ENCODE results near the gene MAPK9.

MAPK9 gene

DNA sequence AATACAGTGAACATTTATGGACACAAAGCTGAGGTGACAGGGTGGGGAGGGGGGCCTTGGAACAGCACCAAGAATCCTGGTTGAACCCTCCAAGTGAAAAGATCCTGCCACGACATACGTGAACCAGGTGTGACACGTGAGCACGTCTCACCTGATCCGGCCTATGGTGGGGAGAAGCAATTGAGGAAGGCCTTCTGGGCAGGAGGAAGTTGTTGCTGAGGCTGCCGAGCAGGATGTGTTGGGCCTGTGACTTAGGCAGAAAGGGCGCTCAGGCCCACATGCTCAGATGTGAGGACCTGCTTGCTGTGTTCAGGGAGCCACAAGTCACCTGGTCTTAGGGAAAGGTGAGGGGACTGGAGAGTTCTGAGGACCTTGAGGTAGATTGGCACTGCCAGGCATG is 2.5 kb upstream of the MAPK9 start:
- no peak overlapping the region for H3K4me3 ChIP-seq (ENCODE audit: extremely low read depth, insufficient read depth, low read length, poor library complexity, severe bottlenecking)
- no peaks in the 10 kb centered on the region for H3K4me1 ChIP-seq (ENCODE audit: control insufficient read depth, insufficient read depth, low read length, poor library complexity, severe bottlenecking)
- H3K27ac ChIP-seq (ENCODE audit: low read depth, low read length, severe bottlenecking): no peak overlapping the region
- WGBS, 2 experiments (ENCODE audit: insufficient coverage in 2 of 2): 95 to 96% methylated on average over 4 to 7 of the region's 7 CpGs
- no peaks in the 10 kb centered on the region for H3K9me3 ChIP-seq (ENCODE audit: control insufficient read depth, low read length)
- peaks cover 3% of the 10 kb centered on the region for H3K36me3 ChIP-seq (ENCODE audit: control insufficient read depth, insufficient read depth, low read length)

DNA sequence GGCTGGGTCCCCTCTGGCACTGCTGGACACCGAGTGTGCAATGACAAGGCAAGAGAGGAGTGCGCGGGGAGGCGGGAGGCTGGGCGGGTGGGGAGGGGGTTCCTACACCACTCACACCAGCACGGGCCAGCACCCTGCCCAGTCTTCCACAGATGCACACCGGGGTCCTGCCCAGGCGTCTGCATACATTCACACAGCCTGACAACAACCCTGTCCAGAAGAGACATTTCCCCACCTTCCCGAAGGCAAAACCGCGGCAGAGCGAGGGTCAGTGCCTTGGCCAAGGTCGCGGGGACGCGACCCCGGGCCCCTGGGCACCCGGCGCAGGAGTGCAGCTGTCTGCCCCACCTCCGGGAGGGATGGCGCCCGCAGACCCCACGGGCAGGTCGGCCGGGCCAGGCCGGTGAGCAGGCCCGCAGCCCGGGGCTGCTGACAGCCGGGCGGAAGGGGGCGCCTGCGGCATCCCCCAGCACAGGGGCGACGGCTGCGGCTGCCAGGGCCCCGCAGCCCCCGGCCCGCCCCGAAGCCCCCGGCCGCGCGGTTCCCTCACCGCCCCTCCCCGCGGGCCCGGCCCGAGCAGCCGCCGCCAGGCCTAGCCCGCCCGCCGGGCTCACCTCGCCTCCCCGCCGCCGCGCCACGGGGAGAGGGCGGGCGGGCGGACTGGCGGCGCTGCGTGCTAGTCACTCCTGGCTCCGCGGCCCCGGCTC is 496 bp downstream of the MAPK9 start:
- Histone ChIP-seq H3K4me1 (ENCODE audit: control insufficient read depth, insufficient read depth, low read length, poor library complexity, severe bottlenecking) (no peaks in the 10 kb centered on the region), H3K4me3 (ENCODE audit: extremely low read depth, insufficient read depth, low read length, poor library complexity, severe bottlenecking) (peak overlapping the region; percentile 59), H3K36me3 (ENCODE audit: control insufficient read depth, insufficient read depth, low read length) (peaks cover 25% of the 10 kb centered on the region), H3K9me3 (ENCODE audit: control insufficient read depth, low read length) (no peaks in the 10 kb centered on the region), H3K27ac (ENCODE audit: low read depth, low read length, severe bottlenecking) (peak overlapping the region; percentile 41)
- WGBS, 2 experiments (ENCODE audit: insufficient coverage in 2 of 2): 0 to 1% methylated on average over 23 to 34 of the region's 68 CpGs

DNA sequence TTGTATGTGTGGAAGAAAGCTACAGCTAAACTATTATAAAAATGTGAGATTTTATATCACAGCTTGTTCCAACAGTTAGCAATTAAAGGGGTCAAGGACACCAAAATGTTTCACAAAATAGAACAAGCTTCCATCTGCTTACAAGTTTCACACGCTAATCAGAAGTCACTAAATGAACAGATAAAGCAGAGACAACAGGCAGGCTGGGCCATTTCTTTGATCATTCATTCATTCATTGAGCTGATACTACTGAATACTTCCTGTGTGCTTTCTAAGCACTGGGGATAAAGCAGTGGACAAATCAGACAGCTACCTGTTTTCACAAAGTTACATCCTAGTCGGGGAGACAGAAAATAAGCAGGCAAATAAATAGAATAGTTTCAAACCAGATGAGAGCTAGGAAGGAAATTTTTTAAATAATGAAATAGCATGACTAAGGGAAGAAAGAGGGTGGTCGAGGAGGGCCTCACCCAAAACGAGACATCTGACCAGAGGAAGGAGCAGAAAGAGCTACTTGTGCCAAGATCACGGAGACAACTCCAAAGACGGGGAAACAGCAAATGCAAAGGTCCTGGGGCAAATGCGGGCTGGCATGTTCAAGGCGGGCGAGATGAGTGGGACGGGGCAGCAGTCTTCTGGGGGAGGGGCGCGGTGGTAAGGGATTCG is 1.2 kb downstream of the MAPK9 start:
- Histone ChIP-seq H3K9me3 (ENCODE audit: control insufficient read depth, low read length) (no peaks in the 10 kb centered on the region), H3K36me3 (ENCODE audit: control insufficient read depth, insufficient read depth, low read length) (peaks cover 27% of the 10 kb centered on the region), H3K27ac (ENCODE audit: low read depth, low read length, severe bottlenecking) (no peak overlapping the region), H3K4me3 (ENCODE audit: extremely low read depth, insufficient read depth, low read length, poor library complexity, severe bottlenecking) (peak overlapping the region; percentile 59), H3K4me1 (ENCODE audit: control insufficient read depth, insufficient read depth, low read length, poor library complexity, severe bottlenecking) (no peaks in the 10 kb centered on the region)
- WGBS, 2 experiments (ENCODE audit: insufficient coverage in 2 of 2): 34 to 36% methylated on average over 9 to 10 of the region's 13 CpGs

DNA sequence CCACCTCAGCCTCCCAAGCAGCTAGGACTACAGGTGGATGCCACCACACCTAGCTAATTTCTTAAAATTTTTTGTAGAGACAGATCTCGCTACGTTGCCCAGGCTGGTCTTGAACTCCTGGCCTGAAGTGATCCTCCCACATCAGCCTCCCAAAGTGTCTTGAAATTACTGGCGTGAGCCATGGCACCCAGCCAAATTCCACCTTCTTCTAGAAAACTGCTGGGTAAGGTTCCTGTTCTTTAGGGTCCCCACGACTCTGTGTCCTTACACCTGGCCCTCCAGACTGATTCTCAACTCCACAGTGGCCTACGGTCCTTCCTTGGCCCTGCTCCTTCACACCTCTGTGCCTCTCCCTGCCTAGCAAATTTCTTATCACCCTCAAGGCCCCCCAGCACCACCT is 1.9 kb downstream of the MAPK9 start:
- H3K27ac ChIP-seq (ENCODE audit: low read depth, low read length, severe bottlenecking): no peak overlapping the region
- H3K4me3 ChIP-seq (ENCODE audit: extremely low read depth, insufficient read depth, low read length, poor library complexity, severe bottlenecking): no peak overlapping the region
- 84 to 95% methylated on average over 4 to 5 of the region's 5 CpGs for WGBS, 2 experiments (ENCODE audit: insufficient coverage in 2 of 2)
- H3K9me3 ChIP-seq (ENCODE audit: control insufficient read depth, low read length): no peaks in the 10 kb centered on the region
- H3K4me1 ChIP-seq (ENCODE audit: control insufficient read depth, insufficient read depth, low read length, poor library complexity, severe bottlenecking): no peaks in the 10 kb centered on the region
- peaks cover 30% of the 10 kb centered on the region for H3K36me3 ChIP-seq (ENCODE audit: control insufficient read depth, insufficient read depth, low read length)

DNA sequence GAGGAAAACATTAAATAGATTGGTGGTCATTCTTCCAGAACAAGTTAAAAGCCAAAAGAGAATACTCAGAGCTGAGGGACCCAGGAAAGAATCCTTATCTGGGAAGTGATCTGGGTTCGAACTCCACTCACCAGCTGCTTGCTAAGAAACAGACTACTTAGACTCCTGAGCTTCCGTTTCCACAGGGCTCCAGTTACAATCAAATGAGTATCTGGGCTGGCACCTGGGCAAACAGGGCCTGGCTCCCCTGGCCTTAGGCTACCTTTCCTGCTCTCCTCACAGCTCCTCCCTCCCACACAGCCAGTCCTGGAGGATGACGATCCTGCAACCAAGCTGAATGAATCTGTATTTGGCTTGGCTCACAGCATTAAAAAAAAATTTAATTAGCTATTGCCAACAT is 2.5 kb downstream of the MAPK9 start:
- no peak overlapping the region for H3K4me3 ChIP-seq (ENCODE audit: extremely low read depth, insufficient read depth, low read length, poor library complexity, severe bottlenecking)
- H3K4me1 ChIP-seq (ENCODE audit: control insufficient read depth, insufficient read depth, low read length, poor library complexity, severe bottlenecking): no peaks in the 10 kb centered on the region
- no peak overlapping the region for H3K27ac ChIP-seq (ENCODE audit: low read depth, low read length, severe bottlenecking)
- 72 to 80% methylated on average over 2 to 3 of the region's 3 CpGs for WGBS, 2 experiments (ENCODE audit: insufficient coverage in 2 of 2)
- no peaks in the 10 kb centered on the region for H3K9me3 ChIP-seq (ENCODE audit: control insufficient read depth, low read length)
- H3K36me3 ChIP-seq (ENCODE audit: control insufficient read depth, insufficient read depth, low read length): peaks cover 34% of the 10 kb centered on the region

DNA sequence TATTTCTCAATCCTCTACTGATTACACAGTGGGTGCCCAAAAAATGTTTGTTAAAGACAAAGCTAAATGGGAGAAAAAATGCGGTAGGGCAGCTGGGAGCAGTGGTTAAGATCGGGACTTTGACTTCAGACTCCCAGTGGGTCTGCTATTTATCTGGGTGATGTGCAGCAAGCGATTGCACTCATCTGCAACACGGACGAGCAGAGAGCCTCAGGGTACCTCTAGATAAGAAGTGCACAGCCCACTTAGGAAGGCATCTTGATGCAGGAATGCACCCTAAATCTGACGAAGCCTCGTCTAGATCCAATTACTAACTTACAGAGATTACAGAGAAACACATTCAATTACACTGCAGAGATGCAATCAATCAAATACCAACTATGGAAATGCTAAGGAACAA is 4.0 kb downstream of the MAPK9 start:
- Histone ChIP-seq H3K4me1 (ENCODE audit: control insufficient read depth, insufficient read depth, low read length, poor library complexity, severe bottlenecking) (no peaks in the 10 kb centered on the region), H3K4me3 (ENCODE audit: extremely low read depth, insufficient read depth, low read length, poor library complexity, severe bottlenecking) (no peak overlapping the region), H3K27ac (ENCODE audit: low read depth, low read length, severe bottlenecking) (no peak overlapping the region), H3K36me3 (ENCODE audit: control insufficient read depth, insufficient read depth, low read length) (peaks cover 47% of the 10 kb centered on the region), H3K9me3 (ENCODE audit: control insufficient read depth, low read length) (no peaks in the 10 kb centered on the region)
- 81 to 90% methylated on average over 6 of the region's 7 CpGs for WGBS, 2 experiments (ENCODE audit: insufficient coverage in 2 of 2)

DNA sequence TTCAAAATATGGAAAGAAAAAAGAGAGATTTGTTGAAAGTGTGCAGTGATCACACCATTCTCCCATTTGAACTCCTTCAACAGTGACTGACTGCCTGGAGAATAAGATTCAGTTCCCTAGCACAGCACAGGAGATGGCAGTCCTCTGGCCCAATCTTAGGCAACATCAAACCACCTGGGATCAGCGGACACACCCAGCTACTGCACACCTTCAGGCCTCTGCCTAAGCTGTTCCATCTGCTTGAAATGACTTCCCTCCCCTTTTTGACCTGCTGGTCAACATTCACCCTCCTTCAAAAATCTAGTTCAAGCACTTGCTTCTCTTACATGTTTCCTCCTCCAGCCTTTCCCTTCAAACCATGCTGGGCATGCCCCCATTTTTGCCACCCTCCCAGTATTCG is 4.5 kb downstream of the MAPK9 start:
- no peaks in the 10 kb centered on the region for H3K9me3 ChIP-seq (ENCODE audit: control insufficient read depth, low read length)
- no peaks in the 10 kb centered on the region for H3K4me1 ChIP-seq (ENCODE audit: control insufficient read depth, insufficient read depth, low read length, poor library complexity, severe bottlenecking)
- H3K27ac ChIP-seq (ENCODE audit: low read depth, low read length, severe bottlenecking): no peak overlapping the region
- no peak overlapping the region for H3K4me3 ChIP-seq (ENCODE audit: extremely low read depth, insufficient read depth, low read length, poor library complexity, severe bottlenecking)
- peaks cover 51% of the 10 kb centered on the region for H3K36me3 ChIP-seq (ENCODE audit: control insufficient read depth, insufficient read depth, low read length)
- 92 to 94% methylated on average over 2 of the region's 2 CpGs for WGBS, 2 experiments (ENCODE audit: insufficient coverage in 2 of 2)

DNA sequence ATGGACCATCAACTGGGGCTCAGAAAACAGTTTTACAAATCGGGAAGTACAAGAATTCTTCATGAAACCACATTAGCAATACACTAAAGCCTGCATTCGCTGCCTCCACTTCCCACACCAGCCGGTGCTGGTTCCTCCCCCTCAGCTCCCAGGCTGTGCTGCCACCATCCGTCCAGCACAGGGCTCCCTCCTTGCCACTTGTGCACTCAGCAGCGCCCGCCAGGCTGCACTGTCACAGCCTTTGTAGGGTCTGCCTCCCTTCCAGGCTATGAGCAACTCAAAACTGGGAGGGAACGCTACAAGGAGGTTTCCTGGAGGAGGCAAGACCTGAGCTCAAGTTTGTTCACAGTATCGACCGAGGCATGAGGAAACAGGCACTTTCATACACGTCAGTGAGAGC is 7.7 kb downstream of the MAPK9 start:
- no peak overlapping the region for H3K4me3 ChIP-seq (ENCODE audit: extremely low read depth, insufficient read depth, low read length, poor library complexity, severe bottlenecking)
- H3K9me3 ChIP-seq (ENCODE audit: control insufficient read depth, low read length): no peaks in the 10 kb centered on the region
- peaks cover 79% of the 10 kb centered on the region for H3K36me3 ChIP-seq (ENCODE audit: control insufficient read depth, insufficient read depth, low read length)
- H3K27ac ChIP-seq (ENCODE audit: low read depth, low read length, severe bottlenecking): no peak overlapping the region
- 79 to 88% methylated on average over 7 to 9 of the region's 10 CpGs for WGBS, 2 experiments (ENCODE audit: insufficient coverage in 2 of 2)
- no peaks in the 10 kb centered on the region for H3K4me1 ChIP-seq (ENCODE audit: control insufficient read depth, insufficient read depth, low read length, poor library complexity, severe bottlenecking)

DNA sequence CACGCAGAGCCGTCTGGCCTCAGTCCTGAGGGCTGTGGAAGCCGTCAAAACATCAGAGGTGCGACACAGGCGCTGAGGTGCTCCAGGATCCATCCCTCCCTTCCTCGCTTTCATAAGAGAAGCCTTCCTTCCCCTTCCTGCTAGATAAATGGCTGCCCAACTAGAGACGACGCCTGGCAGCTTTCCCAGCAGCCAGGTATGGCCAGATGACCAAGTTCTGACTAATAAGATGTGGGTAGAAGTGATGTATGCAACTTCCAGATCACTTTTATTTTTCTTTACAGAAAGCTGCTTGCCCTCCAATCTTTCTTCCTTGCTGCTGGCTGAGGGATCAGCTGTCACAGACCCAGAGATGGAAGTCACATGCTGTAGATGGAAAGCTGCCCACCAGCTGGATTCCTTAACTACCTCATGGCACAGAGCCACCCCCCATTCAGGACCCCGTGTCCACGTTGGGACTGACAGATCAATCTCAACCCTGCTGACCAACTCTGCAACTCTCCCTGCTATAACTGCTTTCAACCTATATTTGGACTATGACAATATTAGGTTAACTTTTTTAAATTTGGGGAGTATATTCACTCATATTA is 8.8 kb downstream of the MAPK9 start:
- 91 to 94% methylated on average over 6 to 7 of the region's 10 CpGs for WGBS, 2 experiments (ENCODE audit: insufficient coverage in 2 of 2)
- Histone ChIP-seq H3K4me3 (ENCODE audit: extremely low read depth, insufficient read depth, low read length, poor library complexity, severe bottlenecking) (no peak overlapping the region), H3K9me3 (ENCODE audit: control insufficient read depth, low read length) (no peaks in the 10 kb centered on the region), H3K27ac (ENCODE audit: low read depth, low read length, severe bottlenecking) (no peak overlapping the region), H3K4me1 (ENCODE audit: control insufficient read depth, insufficient read depth, low read length, poor library complexity, severe bottlenecking) (no peaks in the 10 kb centered on the region), H3K36me3 (ENCODE audit: control insufficient read depth, insufficient read depth, low read length) (peaks cover 85% of the 10 kb centered on the region)

DNA sequence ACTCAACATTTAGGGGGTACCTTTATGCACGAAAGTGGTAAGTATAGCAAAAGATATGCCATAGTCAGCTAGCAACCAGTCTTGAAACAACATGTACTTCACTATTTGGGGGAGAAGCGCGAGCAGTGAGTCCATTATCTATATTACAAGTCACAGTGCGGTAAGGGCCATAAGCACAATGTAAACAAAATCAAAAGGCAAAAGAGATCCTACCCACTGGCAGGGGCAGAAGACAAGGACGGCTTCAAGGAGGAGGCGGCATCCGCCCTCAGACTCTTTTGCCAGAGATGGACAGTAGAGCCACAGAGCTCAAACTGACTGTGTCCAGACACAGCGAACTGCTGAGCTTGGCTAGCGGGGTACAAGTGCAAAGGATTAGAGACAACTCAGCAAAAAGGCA is 9.6 kb downstream of the MAPK9 start:
- WGBS, 2 experiments (ENCODE audit: insufficient coverage in 2 of 2): 96 to 97% methylated on average over 7 to 8 of the region's 9 CpGs
- Histone ChIP-seq H3K9me3 (ENCODE audit: control insufficient read depth, low read length) (peaks cover 5% of the 10 kb centered on the region), H3K27ac (ENCODE audit: low read depth, low read length, severe bottlenecking) (no peak overlapping the region), H3K4me3 (ENCODE audit: extremely low read depth, insufficient read depth, low read length, poor library complexity, severe bottlenecking) (no peak overlapping the region), H3K4me1 (ENCODE audit: control insufficient read depth, insufficient read depth, low read length, poor library complexity, severe bottlenecking) (no peaks in the 10 kb centered on the region), H3K36me3 (ENCODE audit: control insufficient read depth, insufficient read depth, low read length) (peaks cover 85% of the 10 kb centered on the region)

DNA sequence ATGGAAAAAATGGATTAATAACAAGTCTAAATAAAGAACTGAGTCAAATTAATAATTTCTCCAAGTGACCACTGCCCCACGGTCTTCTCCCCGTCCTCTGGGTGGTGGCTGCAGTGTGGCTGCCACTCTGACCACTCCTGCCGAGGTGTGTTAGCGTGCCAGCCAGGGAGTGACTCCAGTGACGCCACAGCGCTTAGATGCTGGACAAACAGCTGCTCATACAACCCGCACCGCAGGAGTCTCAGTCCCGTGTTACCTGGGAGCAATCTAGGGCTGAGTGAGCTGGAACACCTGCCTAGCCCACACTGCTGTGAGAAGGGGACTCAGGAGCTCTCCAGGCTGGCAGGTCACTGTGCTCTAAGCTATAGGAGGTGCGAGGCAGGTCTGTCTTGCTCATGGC is 10.2 kb downstream of the MAPK9 start:
- Histone ChIP-seq H3K4me3 (ENCODE audit: extremely low read depth, insufficient read depth, low read length, poor library complexity, severe bottlenecking) (no peak overlapping the region), H3K27ac (ENCODE audit: low read depth, low read length, severe bottlenecking) (no peak overlapping the region), H3K36me3 (ENCODE audit: control insufficient read depth, insufficient read depth, low read length) (peaks cover 84% of the 10 kb centered on the region), H3K9me3 (ENCODE audit: control insufficient read depth, low read length) (peaks cover 7% of the 10 kb centered on the region), H3K4me1 (ENCODE audit: control insufficient read depth, insufficient read depth, low read length, poor library complexity, severe bottlenecking) (no peaks in the 10 kb centered on the region)
- 93 to 100% methylated on average over 9 to 10 of the region's 10 CpGs for WGBS, 2 experiments (ENCODE audit: insufficient coverage in 2 of 2)
